Adrenal gland (tissue), 12 donors: Measurements from ENCODE around the gene COL5A1. TPM values are rescaled to one million over a fixed set of nuclear protein-coding genes. Genes with fewer than 3 reads are reported as not detected.

Experiments used
- DNase-seq, 7 donors: peaks; one replicate each; pipeline ENCODE4 v3.0.0-alpha.2; 2019 to 2020
- H3K27ac ChIP-seq, 5 donors: fragments of 200-600 bp; sonication (generic) in 4 of 5; 1 replicate in 3 of 5; 2 replicates in 2 of 5; pipeline versions ENCODE4 v1.5.1 to v1.8.0; 2016 to 2020; ENCODE audit warnings: mild to moderate bottlenecking in 1 of 5
- H3K27me3 ChIP-seq: fragments of 200-600 bp; 2 replicates; pipeline ENCODE4 v1.8.0; 2021
- H3K36me3 ChIP-seq, 2 donors: fragments of 200-600 bp; replicated peaks in 1 of 2; 1 replicate in 1 of 2; 2 replicates in 1 of 2; pipeline versions ENCODE4 v1.5.1 to v1.8.0; 2018 to 2022
- H3K4me1 ChIP-seq, 2 donors: fragments of 200-600 bp; replicated peaks in 1 of 2; 1 replicate in 1 of 2; 2 replicates in 1 of 2; pipeline versions ENCODE4 v1.5.1 to v1.8.0; 2018 to 2021
- H3K4me3 ChIP-seq, 4 donors: fragments of 200-600 bp; sonication (generic) in 3 of 4; one replicate each; pipeline ENCODE4 v1.5.1; 2016 to 2018
- H3K9me3 ChIP-seq, 3 donors: fragments of 200-600 bp; sonication (generic) in 1 of 3; replicated peaks in 1 of 3; 1 replicate in 2 of 3; 2 replicates in 1 of 3; pipeline versions ENCODE4 v1.5.1 to v1.8.0; 2016 to 2021
- CTCF ChIP-seq, 6 experiments: fragments of 450-650 bp in 4 of 6; fragments of 200-600 bp in 2 of 6; sonication (generic) in 1 of 6; IDR thresholded peaks; 1 replicate in 5 of 6; 2 replicates in 1 of 6; pipeline versions ENCODE4 v1.5.1 to v1.8.0; 2016 to 2021; ENCODE audit warnings: antibody characterized with exemption in 6 of 6, mild to moderate bottlenecking in 2 of 6, moderate library complexity in 1 of 6
- POLR2A ChIP-seq, 2 donors: fragments of 450-650 bp; IDR thresholded peaks; one replicate each; pipeline ENCODE4 v1.6.1; 2017; ENCODE audit warnings: antibody characterized with exemption in 2 of 2, mild to moderate bottlenecking in 2 of 2, moderate library complexity in 1 of 2
- WGBS, 4 donors: extraction: QIAGEN DNeasy Blood & Tissue Kit in 2 of 4; methylation state at CpG; one replicate each; pipeline versions ENCODE4 v1.1.5 to v1.1.7; 2013 to 2017; 5-methylcytosine and 5-hydroxymethylcytosine counted together
- intact Hi-C, 2 donors: fragments of 100-400 bp; cut with DNase I; formaldehyde crosslinking; loops; one replicate each; pipeline versions ENCODE4 v1.14.1 to v1.15.0; 2022 to 2023
- polyA plus RNA-seq, 3 donors: library from polyadenylated mRNA; stranded (reverse); fragments of 200-250 nt in 2 of 3; fragments of 350-450 nt in 1 of 3; fragmentation: Illumina TruSeq in 1 of 3; extraction: RNeasy Lipid Tissue Mini Kit (QIAGEN cat#74804) in 1 of 3; gene quantifications; one replicate each; pipeline ENCODE4 v1.2.3, GENCODE V29; 2013 to 2014
- total RNA-seq, 9 donors: library from RNA; depleted of rRNA in 4 of 9; stranded (reverse); fragments of >200 nt in 4 of 9; fragments of 120-200 nt in 1 of 9; fragmentation: NEBNext Ultra II Directional in 1 of 9; extraction: Animal tissue kit (Norgen Biotek cat#: 25700) in 1 of 9; gene quantifications; one replicate each; pipeline versions ENCODE4 v1.1.0 to v1.2.4, GENCODE V29; 2013 to 2023
- donor health status: healthy with polysubstance abuse.
- donor health status: Bipolar disorder and iron deficiency.
- donor health status: DM: yes; HTN: yes; CAD: no.
- donor health status: DM: no; HTN: no; CAD: no.
- donor health status: DM: no; HTN: no; CAD: no.
- donor health status: DM: yes; HTN: yes; CAD: no.

Gene COL5A1
- total and polyA plus RNA-seq, 12 donors = 3.5 to 45.5 (median 29.3) TPM

GRCh38 chr9:134753191-134753590, 111.6 kb downstream of the COL5A1 start:
- DNase-seq = no peak
- intact Hi-C loops = no loop called here
- WGBS, 4 donors = 88 to 97% (median 97%) methylated on average over 9 to 11 of the region's 11 CpGs; no CpG with 5 or more reads in 1 of the 4 donors
- Histone ChIP-seq H3K4me1 (no peaks in the 10 kb centered on the region), H3K36me3 (peaks cover 0 to 2% of the 10 kb centered on the region in 2 donors), H3K27ac (no peak overlapping the region), H3K27me3 (no peaks in the 10 kb centered on the region), H3K9me3 (no peaks in the 10 kb centered on the region), H3K4me3 (no peak overlapping the region)
- TF ChIP-seq POLR2A (IDR thresholded peaks at IDR 0.05) (no peak), CTCF (IDR thresholded peaks at IDR 0.05) (no peak)

- no peak for DNase-seq
- Histone ChIP-seq H3K27me3 (no peaks in the 10 kb centered on the region), H3K9me3 (no peaks in the 10 kb centered on the region), H3K4me1 (no peaks in the 10 kb centered on the region), H3K36me3 (no peaks in the 10 kb centered on the region), H3K27ac (no peak overlapping the region), H3K4me3 (no peak overlapping the region)
- intact Hi-C loops = no loop called here
- WGBS, 4 donors = 83 to 93% (median 91%) methylated on average over 13 to 14 of the region's 14 CpGs
- TF ChIP-seq CTCF (IDR thresholded peaks at IDR 0.05) = no peak
- no peak for TF ChIP-seq POLR2A (IDR thresholded peaks at IDR 0.05)
These were observed 113.8 kb downstream of the COL5A1 start for GRCh38 chr9:134755221-134755907.

GRCh38 chr9:134756098-134756497, 114.5 kb downstream of the COL5A1 start:
- Histone ChIP-seq H3K9me3 (no peaks in the 10 kb centered on the region), H3K4me3 (no peak overlapping the region), H3K27ac (no peak overlapping the region), H3K36me3 (no peaks in the 10 kb centered on the region), H3K27me3 (no peaks in the 10 kb centered on the region), H3K4me1 (no peaks in the 10 kb centered on the region)
- intact Hi-C loops = no loop called here
- DNase-seq = no peak
- TF ChIP-seq POLR2A (IDR thresholded peaks at IDR 0.05) = no peak
- TF ChIP-seq CTCF (IDR thresholded peaks at IDR 0.05) = no peak
- WGBS, 4 donors = 88 to 97% (median 93%) methylated on average over 5 to 10 of the region's 10 CpGs

- no peak for TF ChIP-seq POLR2A (IDR thresholded peaks at IDR 0.05)
- TF ChIP-seq CTCF (IDR thresholded peaks at IDR 0.05) = no peak
- H3K4me3 ChIP-seq = no peak overlapping the region
- H3K36me3 ChIP-seq = peaks cover 0 to 7% of the 10 kb centered on the region in 2 donors
- H3K9me3 ChIP-seq = no peaks in the 10 kb centered on the region
- intact Hi-C loops = no loop called here
- H3K27me3 ChIP-seq = no peaks in the 10 kb centered on the region
- WGBS, 4 donors = 92 to 98% (median 96%) methylated on average over 7 to 26 of the region's 26 CpGs
- H3K27ac ChIP-seq = no peak overlapping the region
- no peaks in the 10 kb centered on the region for H3K4me1 ChIP-seq
- no peak for DNase-seq
These were observed 115.8 kb downstream of the COL5A1 start for GRCh38 chr9:134757216-134757975.
